Retinal pigment epithelial cell (primary cell): ENCODE data around the gene NTS.

ENCODE experiments used
- DNase-seq: peaks from one replicate; pipeline ENCODE4 v3.0.0-alpha.2; 2010; ENCODE audit warnings: low read depth
- H3K4me3 ChIP-seq: 2 replicates; pipeline ENCODE4 v1.5.1; 2011; ENCODE audit warnings: mild to moderate bottlenecking, low read length, control low read depth, moderate library complexity
- CTCF ChIP-seq: conservative IDR thresholded peaks from 2 replicates; pipeline ENCODE4 v1.5.1; 2011; ENCODE audit warnings: low read depth, low read length, control low read depth, inconsistent platforms

NTS gene

GRCh38 chr12:85920324-85920947 is 46.3 kb downstream of the NTS start:
- peak; percentile 37 for TF ChIP-seq CTCF
- H3K4me3 ChIP-seq = no peak overlapping the region
- DNase-seq = no peak

- DNase-seq = peak; percentile 3
- TF ChIP-seq CTCF = peak; percentile 58
- H3K4me3 ChIP-seq = no peak overlapping the region
Observed at GRCh38 chr12:85923767-85924331, 49.8 kb downstream of the NTS start.

- TF ChIP-seq CTCF = no peak
- DNase-seq = no peak
- H3K4me3 ChIP-seq = no peak overlapping the region
Observed at GRCh38 chr12:85927166-85927565, 53.1 kb downstream of the NTS start.
